Measurements from ENCODE around the gene NCOA3. TPM values are rescaled to one million over a fixed set of nuclear protein-coding genes. Genes with fewer than 3 reads are reported as not detected.

The NCOA3 gene
- total and polyA plus RNA-seq, 10 of the 15 experiments (the other 5 are each of a cell fraction or from before 2014, with no cell fraction given), result 16.9 to 96.2 (median 73.6) TPM

GRCh38 chr20:47503685-47504084 is 2.0 kb downstream of the NCOA3 start:
- DNase-seq (ENCODE audit: low read depth, low spot score) (no peak), ATAC-seq (peak; percentile 7; the same call in 2 of the 3 replicates), FAIRE-seq (no peak)
- 0% methylated on average over 2 of the region's 2 CpGs for WGBS (ENCODE audit: insufficient coverage, insufficient replicate concordance, low lambda C conversion rate, missing lambda C conversion rate)
- H3K36me3 ChIP-seq (ENCODE audit: control insufficient read depth in 2 of 2, insufficient read depth in 2 of 2, low read length in 1 of 2), result no peaks in the 10 kb centered on the region; a peak in 1 of 4 replicates
- SMC1A ChIA-PET (ENCODE audit: uncharacterized antibody, unreplicated experiment), result interaction anchor here (0.7 to 6.5 kb wide), 31 partner anchors 10 to 246 kb away, joined by 3 to 125 read pairs (median 5); partner anchors contain the start of gene ZMYND8
- RAD21 ChIA-PET (ENCODE audit: unreplicated experiment), result interaction anchor here (0.6 to 9.6 kb wide), 28 partner anchors 9 to 306 kb away, joined by 3 to 100 read pairs (median 5); partner anchors contain the start of gene ZMYND8
- H3K27me3 ChIP-seq (replicated peaks in 1 of 2; ENCODE audit: control insufficient read depth in 2 of 2, insufficient read depth in 2 of 2, low read length in 1 of 2), result no peaks in the 10 kb centered on the region
- H2AFZ ChIP-seq (ENCODE audit: control insufficient read depth, low read depth, low read length), result no peak overlapping the region
- peaks cover 91% of the 10 kb centered on the region for H3K79me2 ChIP-seq (ENCODE audit: control insufficient read depth, insufficient read depth, low read length)
- POLR2A ChIA-PET, result interaction anchor here (0.6 to 8.1 kb wide), 21 partner anchors 10 to 1139 kb away, joined by 3 to 123 read pairs (median 5); partner anchors contain the start of gene ZMYND8
- peak overlapping the region; percentile 92 for H3K27ac ChIP-seq (ENCODE audit: control insufficient read depth, insufficient read depth)
- peak overlapping the region; percentile 88 for H3K9ac ChIP-seq (ENCODE audit: control insufficient read depth, insufficient read depth, low read length)
- no peaks in the 10 kb centered on the region; the same call in 2 of the 3 replicates for H3K9me3 ChIP-seq (replicated peaks; ENCODE audit: control insufficient read depth, insufficient read depth, low read length)
- peaks cover 24% of the 10 kb centered on the region for H3K4me1 ChIP-seq (ENCODE audit: control insufficient read depth, insufficient read depth, low read length)
- no TSS peak for BruUV-seq (replicated peaks)
- H3K4me2 ChIP-seq (ENCODE audit: control insufficient read depth, insufficient read depth), result peak overlapping the region; percentile 15
- in situ Hi-C loops (cut with MboI), result no loop called here
- CTCF ChIA-PET, result interaction anchor here (0.5 to 4.8 kb wide), 17 partner anchors 10 to 245 kb away, joined by 3 to 31 read pairs (median 4); no protein-coding TSS in a partner anchor
- TF ChIP-seq REST (IDR thresholded peaks at IDR 0.05; ENCODE audit: low read depth, low read length) (no peak), CREB1 (IDR thresholded peaks at IDR 0.05; ENCODE audit: low read depth) (no peak), LARP7 (IDR thresholded peaks at IDR 0.05) (no peak), TAF1 (IDR thresholded peaks at IDR 0.05; ENCODE audit: borderline replicate concordance, low read depth, low read length) (no peak), SMAD5 (IDR thresholded peaks at IDR 0.05; ENCODE audit: low read depth) (no peak), EGR1 (IDR thresholded peaks at IDR 0.05; ENCODE audit: borderline replicate concordance in 1 of 2, low read depth in 2 of 2, low read length in 2 of 2) (no peak), NFXL1 (IDR thresholded peaks at IDR 0.05; ENCODE audit: borderline replicate concordance) (peak; percentile 42; the same call in 1 of the 2 replicates)
- intact Hi-C loops (cut with micrococcal nuclease; ENCODE audit: unreplicated experiment), result loop anchor here (2.0 to 5.0 kb wide), 5 partner anchors 51 to 241 kb away; no protein-coding TSS in a partner anchor
- H3K4me3 ChIP-seq, result peak overlapping the region; percentile 94
- no peaks in the 10 kb centered on the region for H4K20me1 ChIP-seq (ENCODE audit: control insufficient read depth, insufficient read depth)

Data from GM12878 (cell line).